SH-SY5Y (cell line): ENCODE data around the gene CSGALNACT2.

Experiments
- GATA2 ChIP-seq: IDR thresholded peaks from 2 replicates; pipeline ENCODE4 v1.6.1; 2011; ENCODE audit warnings: mild to moderate bottlenecking, low read depth, low read length
- GATA3 ChIP-seq: IDR thresholded peaks from 2 replicates; pipeline ENCODE4 v1.6.1; 2011; ENCODE audit warnings: low read depth, mild to moderate bottlenecking, low read length, moderate library complexity

Gene CSGALNACT2, protein sequence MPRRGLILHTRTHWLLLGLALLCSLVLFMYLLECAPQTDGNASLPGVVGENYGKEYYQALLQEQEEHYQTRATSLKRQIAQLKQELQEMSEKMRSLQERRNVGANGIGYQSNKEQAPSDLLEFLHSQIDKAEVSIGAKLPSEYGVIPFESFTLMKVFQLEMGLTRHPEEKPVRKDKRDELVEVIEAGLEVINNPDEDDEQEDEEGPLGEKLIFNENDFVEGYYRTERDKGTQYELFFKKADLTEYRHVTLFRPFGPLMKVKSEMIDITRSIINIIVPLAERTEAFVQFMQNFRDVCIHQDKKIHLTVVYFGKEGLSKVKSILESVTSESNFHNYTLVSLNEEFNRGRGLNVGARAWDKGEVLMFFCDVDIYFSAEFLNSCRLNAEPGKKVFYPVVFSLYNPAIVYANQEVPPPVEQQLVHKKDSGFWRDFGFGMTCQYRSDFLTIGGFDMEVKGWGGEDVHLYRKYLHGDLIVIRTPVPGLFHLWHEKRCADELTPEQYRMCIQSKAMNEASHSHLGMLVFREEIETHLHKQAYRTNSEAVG

DNA sequence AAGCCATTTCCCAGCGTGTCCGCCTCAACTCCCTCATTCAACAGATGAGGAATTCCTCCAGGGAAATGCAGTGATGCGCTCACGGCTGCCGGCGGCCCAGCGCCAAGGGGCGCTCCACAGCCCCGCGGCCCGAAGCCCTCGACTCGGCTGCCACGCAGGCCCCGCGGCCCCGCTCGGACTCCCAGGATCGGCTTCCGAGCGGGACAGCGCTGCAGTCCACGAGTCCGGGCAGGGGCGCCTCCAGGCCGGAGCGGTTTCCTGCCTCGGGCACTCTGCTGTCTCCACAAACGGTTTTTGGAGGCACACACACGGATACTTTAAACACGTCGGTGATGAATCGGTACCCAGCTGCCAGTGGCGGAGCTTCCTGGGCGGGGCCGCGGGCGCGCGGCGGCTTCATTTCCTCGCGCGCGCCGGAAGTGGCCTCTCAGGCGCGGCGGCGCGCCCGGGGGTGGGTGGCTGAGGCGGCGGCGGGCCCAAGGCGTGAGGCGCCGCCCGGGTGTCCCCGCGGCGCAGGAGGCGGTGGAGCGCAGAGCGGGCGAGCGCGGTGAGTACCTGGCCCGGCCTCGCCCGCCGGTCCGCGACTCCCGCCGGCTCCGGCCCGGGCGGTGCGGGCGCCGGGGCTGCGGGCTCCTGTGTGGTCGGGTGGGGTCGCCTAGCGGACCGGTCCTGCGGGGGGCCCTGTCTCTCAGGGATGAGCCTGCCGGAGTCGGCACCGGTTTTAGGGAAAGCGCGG, at the start of gene CSGALNACT2:
CSGALNACT2 (plus strand) TSS at position 425 of the 736 bp plus-strand sequence. CDS start 16,705 bp downstream, outside the sequence.
- TF ChIP-seq GATA2 = no peak
- TF ChIP-seq GATA3 = no peak

DNA sequence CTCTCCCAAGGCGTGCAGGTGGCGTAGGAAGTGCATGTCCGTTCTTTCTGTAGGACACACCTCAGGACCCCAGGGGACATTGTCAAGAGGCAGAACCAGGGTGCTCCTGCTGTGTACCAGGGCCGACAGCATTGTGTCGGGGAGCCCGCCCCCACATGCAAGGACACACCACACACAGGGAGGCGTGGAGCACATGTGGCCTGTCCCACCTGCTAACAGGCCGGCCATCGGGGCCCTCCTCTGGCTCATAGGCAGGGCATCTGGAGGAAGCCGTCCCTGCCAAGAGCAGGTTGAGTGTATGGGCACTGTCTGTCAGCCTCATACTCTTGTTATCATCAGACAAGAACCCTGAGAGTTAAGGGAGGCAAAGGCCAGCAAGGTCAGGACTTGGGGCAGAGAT, 48.7 kb upstream of the CSGALNACT2 start:
- TF ChIP-seq GATA2 (no peak), GATA3 (no peak)

DNA sequence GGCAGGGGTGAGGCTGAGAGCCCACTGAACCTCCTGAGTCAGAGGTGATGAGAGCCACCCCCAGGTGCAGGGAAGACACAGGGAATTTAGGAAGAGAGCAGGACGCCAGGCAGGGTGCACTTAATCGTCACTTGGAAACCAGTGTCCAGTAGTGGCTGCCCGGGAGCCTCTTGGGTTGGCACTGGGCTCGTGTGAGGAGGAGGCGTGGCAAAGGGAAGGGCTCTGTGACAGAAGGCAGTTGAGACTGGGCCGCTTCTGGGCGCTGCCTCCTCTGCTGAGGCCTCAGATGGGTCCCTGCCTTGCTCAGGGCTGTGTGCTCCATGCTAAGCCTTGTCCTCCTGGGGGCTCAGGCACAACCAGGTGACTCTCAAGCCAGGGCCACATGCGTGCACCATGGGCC, 48.1 kb upstream of the CSGALNACT2 start:
- TF ChIP-seq GATA2 = no peak
- no peak for TF ChIP-seq GATA3

DNA sequence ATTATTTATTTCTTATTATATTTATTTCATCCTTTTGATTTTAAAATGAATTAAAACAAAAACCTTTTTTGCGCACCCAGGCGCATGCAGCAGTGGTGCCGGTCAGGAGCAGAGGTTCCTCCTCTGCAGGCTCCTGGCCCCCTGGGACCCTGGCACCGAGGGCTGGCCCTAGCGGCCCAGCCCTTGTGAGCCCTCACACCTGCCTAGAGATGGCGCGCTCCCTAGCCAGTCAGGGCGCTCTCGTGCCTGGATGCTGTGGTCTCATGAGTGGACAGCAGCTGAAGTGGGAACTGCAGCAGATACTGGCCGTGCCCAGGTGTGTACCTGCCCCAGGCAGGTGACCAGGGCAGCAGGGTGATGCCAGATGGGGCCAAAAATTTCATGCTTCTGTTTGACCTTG, 47.6 kb upstream of the CSGALNACT2 start:
- TF ChIP-seq GATA2 (no peak), GATA3 (no peak)

DNA sequence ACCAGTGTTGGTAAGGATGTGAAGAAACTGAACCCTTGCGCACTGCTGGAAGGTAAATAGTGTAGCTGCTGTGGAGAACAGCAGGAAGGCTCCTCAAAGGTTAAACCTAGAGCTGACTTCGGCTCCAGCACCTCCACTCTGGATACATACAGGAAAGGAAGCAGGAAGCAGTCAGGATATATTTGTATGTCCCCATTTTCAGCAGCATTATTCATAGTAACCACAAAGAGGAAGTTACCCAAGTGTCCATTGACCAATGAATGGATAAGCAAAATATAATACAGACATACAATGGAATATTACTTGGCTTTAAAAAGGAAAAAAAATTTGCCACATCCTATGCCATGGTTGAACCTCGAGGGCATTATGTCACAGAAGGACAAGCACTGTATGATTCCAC, 46.4 kb upstream of the CSGALNACT2 start:
- no peak for TF ChIP-seq GATA3
- no peak for TF ChIP-seq GATA2

DNA sequence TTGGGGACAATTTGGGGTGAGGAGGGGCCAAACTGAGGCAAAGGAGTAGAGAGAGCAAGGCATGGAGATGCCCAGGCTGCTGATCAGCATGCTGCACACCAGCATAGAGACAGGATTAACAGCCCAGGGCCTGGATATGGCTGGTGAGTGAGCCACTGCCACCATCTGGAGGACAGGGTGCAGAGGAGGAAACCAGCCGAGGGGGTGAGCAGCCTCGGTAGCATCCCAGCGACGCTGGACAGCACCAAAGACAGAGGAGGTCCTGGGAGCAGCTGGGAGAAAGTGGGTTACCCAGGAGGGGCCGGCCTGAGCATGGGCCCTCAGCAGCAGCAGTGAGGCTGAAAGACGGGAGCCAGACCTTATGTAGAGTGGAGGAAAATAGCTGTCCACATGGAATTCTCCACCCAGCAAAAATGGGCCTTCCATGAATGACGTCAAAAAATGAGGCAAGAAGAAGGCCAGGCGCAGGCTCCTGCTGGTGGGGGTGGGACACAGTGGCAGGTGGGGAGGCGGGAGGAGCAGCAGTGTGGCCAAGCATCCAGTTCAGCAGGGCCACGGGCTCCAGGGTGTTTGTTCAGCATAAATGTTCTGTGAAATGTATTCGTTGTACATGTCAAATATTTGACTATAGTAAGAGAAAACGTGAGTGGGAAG, 44.7 kb upstream of the CSGALNACT2 start:
- no peak for TF ChIP-seq GATA3
- TF ChIP-seq GATA2 = no peak

DNA sequence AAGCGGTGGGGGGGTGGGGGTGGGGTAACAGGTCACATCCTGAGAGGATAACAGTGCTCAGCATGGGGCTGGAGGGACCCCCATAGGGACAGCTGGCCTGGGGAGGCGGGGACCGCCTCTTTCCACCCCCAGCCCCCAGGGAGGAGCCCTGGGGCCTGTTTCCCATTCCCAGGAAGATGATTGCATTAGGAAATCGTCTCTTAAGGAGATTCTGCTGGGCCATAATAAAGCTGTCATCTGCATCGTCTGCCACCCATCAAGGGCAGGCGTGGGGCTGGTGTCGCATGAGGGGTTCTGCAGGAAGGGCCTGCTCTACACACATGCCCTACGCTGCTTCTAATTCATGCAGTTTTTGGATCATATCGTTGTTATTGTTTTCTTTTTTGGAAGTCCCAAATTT, 44.2 kb upstream of the CSGALNACT2 start:
- TF ChIP-seq GATA2 = no peak
- no peak for TF ChIP-seq GATA3

DNA sequence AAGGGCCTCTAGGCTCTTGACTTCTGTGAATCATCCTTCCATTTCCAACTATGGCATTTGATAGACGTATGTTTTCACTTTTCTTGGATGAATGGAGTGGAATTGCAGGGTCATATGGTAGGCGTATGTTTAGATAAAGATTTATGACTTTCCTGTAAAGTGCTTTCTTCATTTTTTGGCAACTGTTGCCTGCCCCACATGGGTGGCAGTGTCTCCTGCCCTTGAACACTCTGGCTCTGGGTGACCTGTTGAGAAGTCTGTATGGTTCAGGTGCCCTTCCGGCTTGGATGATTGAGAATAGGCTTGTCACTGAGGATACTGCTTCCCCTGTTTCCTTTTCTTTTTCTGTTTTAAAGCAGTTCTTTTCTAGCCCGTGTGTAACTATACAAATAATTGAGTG, 38.3 kb upstream of the CSGALNACT2 start:
- TF ChIP-seq GATA3 (no peak), GATA2 (no peak)

DNA sequence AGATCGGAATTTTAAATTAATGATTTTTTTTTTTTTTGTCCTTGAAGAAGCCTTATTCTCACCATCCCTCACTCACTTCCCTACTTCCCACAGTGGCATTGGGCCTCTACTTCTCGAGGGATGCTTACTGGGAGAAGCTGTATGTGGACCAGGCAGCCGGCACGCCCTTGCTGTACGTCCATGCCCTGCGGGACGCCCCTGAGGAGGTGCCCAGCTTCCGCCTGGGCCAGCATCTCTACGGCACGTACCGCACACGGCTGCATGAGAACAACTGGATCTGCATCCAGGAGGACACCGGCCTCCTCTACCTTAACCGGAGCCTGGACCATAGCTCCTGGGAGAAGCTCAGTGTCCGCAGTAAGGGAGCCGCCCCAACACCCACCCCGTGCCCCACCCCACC, 37.9 kb upstream of the CSGALNACT2 start:
- TF ChIP-seq GATA2 = no peak

DNA sequence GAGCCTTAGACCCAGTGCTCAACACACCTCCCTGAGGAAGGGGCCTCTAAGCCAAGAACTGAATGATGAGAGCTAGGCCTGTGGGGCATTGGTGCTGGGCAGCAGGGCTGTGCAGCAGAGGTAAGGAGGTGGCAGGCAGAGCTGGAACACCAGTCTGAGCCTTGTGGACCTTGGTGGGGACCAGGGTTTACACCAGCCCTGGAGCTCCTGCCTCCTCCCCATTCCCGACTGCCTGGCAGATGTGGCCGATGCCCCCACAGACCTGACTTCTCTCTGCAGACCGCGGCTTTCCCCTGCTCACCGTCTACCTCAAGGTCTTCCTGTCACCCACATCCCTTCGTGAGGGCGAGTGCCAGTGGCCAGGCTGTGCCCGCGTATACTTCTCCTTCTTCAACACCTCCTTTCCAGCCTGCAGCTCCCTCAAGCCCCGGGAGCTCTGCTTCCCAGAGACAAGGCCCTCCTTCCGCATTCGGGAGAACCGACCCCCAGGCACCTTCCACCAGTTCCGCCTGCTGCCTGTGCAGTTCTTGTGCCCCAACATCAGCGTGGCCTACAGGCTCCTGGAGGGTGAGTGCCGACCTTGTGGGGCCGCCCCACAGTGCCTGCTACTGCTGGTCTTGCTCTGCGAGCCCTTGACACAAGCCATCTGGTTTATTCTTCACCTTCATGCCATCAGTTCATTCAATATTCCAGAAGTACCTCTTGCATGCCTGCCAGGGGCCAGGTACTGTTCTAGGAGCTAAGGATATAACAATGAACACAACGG, 36.0 kb upstream of the CSGALNACT2 start:
- no peak for TF ChIP-seq GATA2
- no peak for TF ChIP-seq GATA3

DNA sequence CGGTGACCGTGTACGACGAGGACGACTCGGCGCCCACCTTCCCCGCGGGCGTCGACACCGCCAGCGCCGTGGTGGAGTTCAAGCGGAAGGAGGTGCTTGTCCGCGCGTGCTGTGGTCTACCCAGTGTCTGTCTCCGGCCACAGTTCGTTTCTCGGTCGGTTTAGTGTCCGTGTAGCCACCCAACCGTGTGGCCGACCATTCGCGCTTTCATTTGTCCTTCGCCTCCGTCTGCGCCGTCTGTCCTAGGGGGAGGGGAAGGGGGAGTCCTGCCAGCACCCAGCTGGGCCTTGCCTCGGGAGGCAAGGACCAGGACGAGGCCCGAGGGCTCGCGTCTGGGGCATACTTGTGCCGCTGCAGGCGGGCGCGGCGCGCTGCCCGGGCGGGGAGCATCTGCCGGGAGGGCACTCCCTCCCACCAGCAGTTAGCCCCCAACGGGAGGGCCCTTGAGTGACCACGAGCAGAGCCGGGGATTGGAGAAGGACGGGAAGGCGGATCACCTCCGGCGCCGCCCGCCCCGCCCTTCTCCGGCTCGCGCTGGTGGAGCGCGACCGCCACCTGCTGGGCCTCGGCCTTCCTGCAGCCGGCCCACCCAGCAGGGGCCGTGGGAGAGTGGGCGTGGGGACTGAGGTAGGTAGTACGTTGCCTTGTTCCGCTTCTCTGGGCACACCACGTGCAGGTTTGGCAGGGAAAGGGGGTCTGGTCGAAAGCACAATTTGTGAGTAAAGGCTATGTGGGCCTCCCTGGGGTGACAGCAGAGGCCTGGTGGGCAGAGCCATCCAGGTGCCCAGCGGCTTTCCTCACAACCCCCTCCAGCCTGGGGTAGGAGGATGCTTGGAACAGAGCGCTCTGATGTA, 32.9 kb upstream of the CSGALNACT2 start:
- TF ChIP-seq GATA2 (no peak), GATA3 (no peak)

DNA sequence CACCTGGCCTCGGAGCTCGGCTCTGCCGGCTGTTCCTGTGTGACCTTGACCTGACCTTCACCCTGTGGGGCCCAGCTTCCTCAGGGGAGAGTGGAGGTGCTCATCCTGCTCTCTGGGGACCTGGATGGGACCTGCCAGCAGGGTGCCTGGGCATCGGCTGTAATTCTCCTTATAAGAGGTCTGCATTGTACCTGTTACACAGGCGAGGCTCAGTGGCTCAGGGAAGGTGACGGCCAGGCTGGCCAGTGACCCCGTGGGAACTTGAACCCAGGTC, 32.4 kb upstream of the CSGALNACT2 start:
- TF ChIP-seq GATA2 (no peak), GATA3 (no peak)

DNA sequence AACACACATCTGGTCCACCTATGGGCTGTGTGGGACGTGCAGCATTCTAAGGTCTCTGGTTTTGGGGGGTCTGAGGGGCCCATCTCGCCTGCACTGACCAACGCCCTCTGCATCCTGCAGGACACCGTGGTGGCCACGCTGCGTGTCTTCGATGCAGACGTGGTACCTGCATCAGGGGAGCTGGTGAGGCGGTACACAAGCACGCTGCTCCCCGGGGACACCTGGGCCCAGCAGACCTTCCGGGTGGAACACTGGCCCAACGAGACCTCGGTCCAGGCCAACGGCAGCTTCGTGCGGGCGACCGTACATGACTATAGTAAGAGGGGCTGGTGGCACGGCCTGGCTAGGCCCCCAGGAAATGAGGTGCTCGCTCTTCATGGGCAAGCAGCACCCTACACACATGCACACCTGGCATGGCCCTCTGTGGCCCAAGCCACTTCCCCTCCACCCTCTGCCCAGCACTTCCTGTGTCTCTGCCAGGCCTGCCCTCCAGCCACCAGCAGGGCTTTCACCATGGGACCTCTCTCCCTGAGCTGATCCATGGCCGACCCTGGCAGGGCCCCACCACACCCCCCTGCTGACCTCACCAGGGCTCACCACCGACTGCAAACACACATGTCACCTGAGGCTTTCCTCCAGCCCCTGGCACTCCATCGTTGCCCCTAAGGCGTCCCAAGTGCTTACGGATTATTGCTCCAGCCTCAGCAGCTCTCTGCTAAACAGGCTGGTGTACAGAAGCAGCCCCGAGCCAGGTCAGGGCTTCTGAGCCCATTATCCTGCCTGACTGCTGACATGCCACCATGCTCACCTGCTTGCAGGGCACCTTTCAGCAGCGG, 31.8 kb upstream of the CSGALNACT2 start:
- no peak for TF ChIP-seq GATA3
- no peak for TF ChIP-seq GATA2
